NCI-H2107 (cell line): ENCODE results near the gene PKD1.
"Not testable (repeated sequence)": the region's sequence is repeated elsewhere in the genome, so short reads cannot be mapped to it uniquely, and the experiment has no call there.

Experiments used
- DNase-seq: peaks from one replicate; lab custom pipeline; 2025; lab: John Stamatoyannopoulos, UW

The PKD1 gene

GRCh38 chr16:2124377-2124693, 11.4 kb downstream of the PKD1 start:
- DNase-seq = not testable (repeated sequence)

- not testable (repeated sequence) for DNase-seq
These were observed 11.9 kb downstream of the PKD1 start for GRCh38 chr16:2123706-2124376.

- DNase-seq = not testable (repeated sequence)
These were observed 12.6 kb downstream of the PKD1 start for GRCh38 chr16:2122934-2123683.

- no peak for DNase-seq
These were observed 13.3 kb downstream of the PKD1 start for GRCh38 chr16:2122429-2122828.

- no peak for DNase-seq
These were observed 13.8 kb downstream of the PKD1 start for GRCh38 chr16:2121853-2122252.

GRCh38 chr16:2121325-2121724, 14.4 kb downstream of the PKD1 start:
- DNase-seq = not testable (repeated sequence)

- DNase-seq = not testable (repeated sequence)
These were observed 17.6 kb downstream of the PKD1 start for GRCh38 chr16:2117960-2118722.

GRCh38 chr16:2117341-2117740, 18.4 kb downstream of the PKD1 start:
- not testable (repeated sequence) for DNase-seq

- not testable (repeated sequence) for DNase-seq
These were observed 19.3 kb downstream of the PKD1 start for GRCh38 chr16:2116428-2116827.

GRCh38 chr16:2115591-2115973, 20.1 kb downstream of the PKD1 start:
- DNase-seq = no peak

- DNase-seq = not testable (repeated sequence)
These were observed 20.7 kb downstream of the PKD1 start for GRCh38 chr16:2114885-2115590.

- DNase-seq = not testable (repeated sequence)
These were observed 21.5 kb downstream of the PKD1 start for GRCh38 chr16:2114225-2114624.

GRCh38 chr16:2112539-2113106, 23.1 kb downstream of the PKD1 start:
- DNase-seq = not testable (repeated sequence)

GRCh38 chr16:2111412-2112335, 24.0 kb downstream of the PKD1 start:
- DNase-seq = not testable (repeated sequence)

- not testable (repeated sequence) for DNase-seq
These were observed 24.7 kb downstream of the PKD1 start for GRCh38 chr16:2111009-2111353.

GRCh38 chr16:2110332-2111008, 25.2 kb downstream of the PKD1 start:
- not testable (repeated sequence) for DNase-seq

- DNase-seq = not testable (repeated sequence)
These were observed 25.8 kb downstream of the PKD1 start for GRCh38 chr16:2109872-2110271.

- not testable (repeated sequence) for DNase-seq
These were observed 26.5 kb downstream of the PKD1 start for GRCh38 chr16:2109271-2109580.

- DNase-seq = not testable (repeated sequence)
These were observed 27.0 kb downstream of the PKD1 start for GRCh38 chr16:2108446-2109270.

- DNase-seq = not testable (repeated sequence)
These were observed 27.9 kb downstream of the PKD1 start for GRCh38 chr16:2107791-2108125.
